GM21576 (cell line): ENCODE measurements around the gene MRPL54.

Source experiments
- ATAC-seq: cut with Tn5 transposase; IDR thresholded peaks from one replicate; pipeline ENCODE4 v1.9.1; 2021; ENCODE audit warnings: mild to moderate bottlenecking, moderate library complexity; ENCODE audit not compliant: unreplicated experiment

Gene MRPL54

GRCh38 chr19:3783660-3784584 is 21.4 kb downstream of the MRPL54 start:
- ATAC-seq, result no peak

- no peak for ATAC-seq
Observed at GRCh38 chr19:3784607-3785450, 22.3 kb downstream of the MRPL54 start.

- ATAC-seq, result no peak
Observed at GRCh38 chr19:3785451-3785937, 23.0 kb downstream of the MRPL54 start.

- ATAC-seq, result no peak
Observed at GRCh38 chr19:3785938-3786824, 23.7 kb downstream of the MRPL54 start, which contains the start of gene MATK. TSS of gene MATK (minus strand) at chr19:3786381. CDS start at chr19:3785135, 1,246 bp downstream.

- ATAC-seq, result no peak
Observed at GRCh38 chr19:3788996-3789778, 26.7 kb downstream of the MRPL54 start.

- ATAC-seq, result no peak
Observed at GRCh38 chr19:3790209-3790734, 27.8 kb downstream of the MRPL54 start.

- no peak for ATAC-seq
Observed at GRCh38 chr19:3790941-3791340, 28.5 kb downstream of the MRPL54 start.

- ATAC-seq, result no peak
Observed at GRCh38 chr19:3792114-3792513, 29.6 kb downstream of the MRPL54 start.

GRCh38 chr19:3793799-3794198 is 31.3 kb downstream of the MRPL54 start:
- no peak for ATAC-seq

GRCh38 chr19:3796358-3796757 is 33.9 kb downstream of the MRPL54 start:
- ATAC-seq, result no peak

GRCh38 chr19:3798137-3798536 is 35.7 kb downstream of the MRPL54 start:
- ATAC-seq, result no peak

- ATAC-seq, result no peak
Observed at GRCh38 chr19:3800996-3801395, 38.5 kb downstream of the MRPL54 start.

GRCh38 chr19:3801412-3802096 is 39.1 kb downstream of the MRPL54 start:
- no peak for ATAC-seq

- ATAC-seq, result no peak
Observed at GRCh38 chr19:3803114-3803888, 40.8 kb downstream of the MRPL54 start.

GRCh38 chr19:3803986-3804385 is 41.5 kb downstream of the MRPL54 start:
- no peak for ATAC-seq

GRCh38 chr19:3804429-3804828 is 41.9 kb downstream of the MRPL54 start:
- ATAC-seq, result no peak

- no peak for ATAC-seq
Observed at GRCh38 chr19:3805859-3806258, 43.4 kb downstream of the MRPL54 start.

- no peak for ATAC-seq
Observed at GRCh38 chr19:3807131-3807480, 44.6 kb downstream of the MRPL54 start.
